ENCODE data around the gene GHR.

Gene GHR

DNA sequence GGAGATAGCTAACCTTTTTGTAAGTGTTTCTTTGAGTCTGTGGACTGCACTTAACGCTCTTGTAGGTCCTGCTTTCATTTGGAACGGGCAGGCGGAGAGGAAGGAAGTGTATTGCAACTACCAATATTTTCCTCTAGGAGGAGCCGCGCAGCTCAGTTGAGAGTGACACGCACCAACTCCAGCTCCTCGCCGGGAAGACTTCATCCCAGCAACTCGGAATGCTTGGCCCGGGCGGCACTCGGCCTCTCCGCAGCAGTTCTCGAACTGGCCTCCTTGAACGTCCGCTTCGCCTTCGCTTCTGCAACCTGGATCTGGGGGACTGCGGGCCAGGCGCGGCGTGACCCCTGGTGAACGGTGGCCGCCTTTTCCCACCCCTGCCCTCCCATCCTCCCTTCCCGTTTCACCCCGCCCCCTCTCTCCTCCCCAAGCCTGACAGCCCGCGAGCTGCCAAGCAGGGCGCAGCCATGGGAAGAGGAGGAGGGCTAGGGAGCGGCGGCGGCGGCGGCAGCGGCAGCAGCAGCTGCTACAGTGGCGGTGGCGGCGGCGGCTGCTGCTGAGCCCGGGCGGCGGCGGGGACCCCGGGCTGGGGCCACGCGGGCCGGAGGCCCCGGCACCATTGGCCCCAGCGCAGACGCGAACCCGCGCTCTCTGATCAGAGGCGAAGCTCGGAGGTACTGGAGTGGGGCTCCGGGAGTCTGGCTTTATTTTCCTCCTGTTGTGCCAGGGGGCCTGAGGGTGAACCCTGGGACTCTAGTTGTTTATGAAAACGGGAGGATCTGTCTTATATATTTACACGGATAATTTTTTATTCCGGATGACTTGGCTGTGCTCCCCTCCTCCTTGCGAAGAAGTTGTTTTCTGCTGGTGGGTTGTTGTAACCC lies at the start of gene GHR:
GHR (plus strand) TSS at position 155 of the 881 bp plus-strand sequence. CDS start 142,436 bp downstream, outside the sequence.
- ATAC-seq: peak; percentile 99
- TF ChIP-seq ZFP3 (CRISPR knock-in tag; IDR thresholded peaks at IDR 0.05): no peak
- no peak for TF ChIP-seq ZC3H10 (CRISPR knock-in tag; IDR thresholded peaks at IDR 0.05)
- no peak for TF ChIP-seq SNAI2 (CRISPR knock-in tag; IDR thresholded peaks at IDR 0.05)
- no peak for TF ChIP-seq OSR1 (CRISPR knock-in tag; IDR thresholded peaks at IDR 0.05)
- TF ChIP-seq ZNF565 (CRISPR knock-in tag; conservative IDR thresholded peaks at IDR 0.05; ENCODE audit: low read depth): no peak
- no peak for TF ChIP-seq ISL1 (CRISPR knock-in tag; IDR thresholded peaks at IDR 0.05)
- TF ChIP-seq, protein P1, sequence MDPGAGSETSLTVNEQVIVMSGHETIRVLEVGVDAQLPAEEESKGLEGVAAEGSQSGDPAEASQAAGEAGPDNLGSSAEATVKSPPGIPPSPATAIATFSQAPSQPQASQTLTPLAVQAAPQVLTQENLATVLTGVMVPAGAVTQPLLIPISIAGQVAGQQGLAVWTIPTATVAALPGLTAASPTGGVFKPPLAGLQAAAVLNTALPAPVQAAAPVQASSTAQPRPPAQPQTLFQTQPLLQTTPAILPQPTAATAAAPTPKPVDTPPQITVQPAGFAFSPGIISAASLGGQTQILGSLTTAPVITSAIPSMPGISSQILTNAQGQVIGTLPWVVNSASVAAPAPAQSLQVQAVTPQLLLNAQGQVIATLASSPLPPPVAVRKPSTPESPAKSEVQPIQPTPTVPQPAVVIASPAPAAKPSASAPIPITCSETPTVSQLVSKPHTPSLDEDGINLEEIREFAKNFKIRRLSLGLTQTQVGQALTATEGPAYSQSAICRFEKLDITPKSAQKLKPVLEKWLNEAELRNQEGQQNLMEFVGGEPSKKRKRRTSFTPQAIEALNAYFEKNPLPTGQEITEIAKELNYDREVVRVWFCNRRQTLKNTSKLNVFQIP (CRISPR knock-in tag; IDR thresholded peaks at IDR 0.05; ENCODE audit: borderline replicate concordance, low read depth): no peak
- no peak for TF ChIP-seq ESRRG (CRISPR knock-in tag; IDR thresholded peaks at IDR 0.05)
- TF ChIP-seq, protein P2, sequence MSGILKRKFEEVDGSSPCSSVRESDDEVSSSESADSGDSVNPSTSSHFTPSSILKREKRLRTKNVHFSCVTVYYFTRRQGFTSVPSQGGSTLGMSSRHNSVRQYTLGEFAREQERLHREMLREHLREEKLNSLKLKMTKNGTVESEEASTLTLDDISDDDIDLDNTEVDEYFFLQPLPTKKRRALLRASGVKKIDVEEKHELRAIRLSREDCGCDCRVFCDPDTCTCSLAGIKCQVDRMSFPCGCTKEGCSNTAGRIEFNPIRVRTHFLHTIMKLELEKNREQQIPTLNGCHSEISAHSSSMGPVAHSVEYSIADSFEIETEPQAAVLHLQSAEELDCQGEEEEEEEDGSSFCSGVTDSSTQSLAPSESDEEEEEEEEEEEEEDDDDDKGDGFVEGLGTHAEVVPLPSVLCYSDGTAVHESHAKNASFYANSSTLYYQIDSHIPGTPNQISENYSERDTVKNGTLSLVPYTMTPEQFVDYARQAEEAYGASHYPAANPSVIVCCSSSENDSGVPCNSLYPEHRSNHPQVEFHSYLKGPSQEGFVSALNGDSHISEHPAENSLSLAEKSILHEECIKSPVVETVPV (CRISPR knock-in tag; IDR thresholded peaks at IDR 0.05): no peak

DNA sequence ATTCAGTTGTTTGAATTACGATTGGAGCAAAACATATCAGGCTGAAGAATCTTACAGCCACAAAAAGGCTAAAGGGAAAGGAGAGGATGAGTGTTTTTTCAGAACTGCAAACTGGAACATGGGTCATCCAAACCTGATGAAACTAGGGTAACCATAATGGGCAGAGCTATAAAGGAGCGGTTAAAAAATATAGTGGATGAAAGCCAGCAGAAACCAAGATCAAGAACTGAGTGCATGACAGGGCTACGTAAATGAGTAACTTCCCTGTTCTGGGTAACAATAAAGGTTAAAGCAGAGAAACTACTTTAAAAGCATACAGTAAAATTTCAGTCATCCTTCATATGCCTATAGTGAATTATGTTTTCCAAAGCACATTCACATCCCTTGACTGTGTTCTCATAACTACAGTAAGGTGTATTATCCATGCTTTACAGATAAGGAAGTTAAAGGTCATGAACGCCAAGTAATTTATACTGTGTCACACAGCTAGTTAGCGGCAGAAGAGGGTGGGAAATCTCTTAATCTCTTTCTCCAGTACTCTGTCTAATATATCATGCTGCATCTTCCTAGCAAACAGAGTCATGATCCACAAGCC lies 48.5 kb upstream of the GHR start:
- ATAC-seq: no peak
- TF ChIP-seq ZNF565 (CRISPR knock-in tag; conservative IDR thresholded peaks at IDR 0.05; ENCODE audit: low read depth) (no peak), ESRRG (CRISPR knock-in tag; IDR thresholded peaks at IDR 0.05) (no peak), ZFP30 (CRISPR knock-in tag; IDR thresholded peaks at IDR 0.05) (no peak)

DNA sequence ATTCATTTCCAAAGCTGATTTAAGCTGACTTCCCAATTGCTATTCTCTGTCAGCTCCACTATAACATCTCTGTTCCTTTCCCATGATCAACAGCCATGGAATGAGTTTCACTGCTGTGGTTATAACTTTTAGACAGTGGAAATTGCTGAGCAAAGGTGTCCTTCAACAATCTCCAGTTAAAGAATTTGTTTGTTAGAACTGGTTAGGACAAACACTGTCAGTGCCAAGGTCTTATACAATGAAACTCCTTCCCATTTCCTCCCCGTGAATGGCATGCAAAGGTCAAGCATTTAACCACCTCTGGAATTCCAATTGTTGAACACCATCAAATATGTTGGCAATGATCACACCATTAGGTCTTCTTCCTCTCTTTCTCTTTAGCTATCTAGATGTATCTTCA lies 45.7 kb upstream of the GHR start:
- TF ChIP-seq, protein P2 (CRISPR knock-in tag; IDR thresholded peaks at IDR 0.05): no peak
- TF ChIP-seq RARB (CRISPR knock-in tag; IDR thresholded peaks at IDR 0.05) (no peak), ISL1 (CRISPR knock-in tag; IDR thresholded peaks at IDR 0.05) (no peak), ZFP3 (CRISPR knock-in tag; IDR thresholded peaks at IDR 0.05) (no peak)
- TF ChIP-seq, protein P3, sequence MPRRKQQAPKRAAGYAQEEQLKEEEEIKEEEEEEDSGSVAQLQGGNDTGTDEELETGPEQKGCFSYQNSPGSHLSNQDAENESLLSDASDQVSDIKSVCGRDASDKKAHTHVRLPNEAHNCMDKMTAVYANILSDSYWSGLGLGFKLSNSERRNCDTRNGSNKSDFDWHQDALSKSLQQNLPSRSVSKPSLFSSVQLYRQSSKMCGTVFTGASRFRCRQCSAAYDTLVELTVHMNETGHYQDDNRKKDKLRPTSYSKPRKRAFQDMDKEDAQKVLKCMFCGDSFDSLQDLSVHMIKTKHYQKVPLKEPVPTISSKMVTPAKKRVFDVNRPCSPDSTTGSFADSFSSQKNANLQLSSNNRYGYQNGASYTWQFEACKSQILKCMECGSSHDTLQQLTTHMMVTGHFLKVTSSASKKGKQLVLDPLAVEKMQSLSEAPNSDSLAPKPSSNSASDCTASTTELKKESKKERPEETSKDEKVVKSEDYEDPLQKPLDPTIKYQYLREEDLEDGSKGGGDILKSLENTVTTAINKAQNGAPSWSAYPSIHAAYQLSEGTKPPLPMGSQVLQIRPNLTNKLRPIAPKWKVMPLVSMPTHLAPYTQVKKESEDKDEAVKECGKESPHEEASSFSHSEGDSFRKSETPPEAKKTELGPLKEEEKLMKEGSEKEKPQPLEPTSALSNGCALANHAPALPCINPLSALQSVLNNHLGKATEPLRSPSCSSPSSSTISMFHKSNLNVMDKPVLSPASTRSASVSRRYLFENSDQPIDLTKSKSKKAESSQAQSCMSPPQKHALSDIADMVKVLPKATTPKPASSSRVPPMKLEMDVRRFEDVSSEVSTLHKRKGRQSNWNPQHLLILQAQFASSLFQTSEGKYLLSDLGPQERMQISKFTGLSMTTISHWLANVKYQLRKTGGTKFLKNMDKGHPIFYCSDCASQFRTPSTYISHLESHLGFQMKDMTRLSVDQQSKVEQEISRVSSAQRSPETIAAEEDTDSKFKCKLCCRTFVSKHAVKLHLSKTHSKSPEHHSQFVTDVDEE (CRISPR knock-in tag; IDR thresholded peaks at IDR 0.05): no peak
- ATAC-seq: no peak

DNA sequence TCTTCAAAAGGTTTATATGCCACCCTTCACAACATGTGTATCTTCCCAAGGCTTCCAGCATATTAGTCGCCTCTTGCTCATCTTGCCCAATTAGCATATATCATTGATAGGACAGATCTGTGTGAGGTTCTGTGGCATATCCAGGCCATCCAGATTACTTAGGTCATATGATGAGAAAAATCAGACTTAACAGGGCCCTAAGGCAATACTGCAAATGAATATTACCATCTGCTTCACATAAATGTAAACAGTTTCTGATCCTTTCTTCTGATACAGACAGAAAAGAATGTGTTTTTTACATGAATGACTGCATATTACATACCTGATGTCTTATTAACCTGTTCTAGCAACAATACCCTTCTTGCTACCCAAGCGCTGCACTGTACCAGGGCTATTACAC lies 41.3 kb upstream of the GHR start:
- TF ChIP-seq TCF4 (CRISPR knock-in tag; IDR thresholded peaks at IDR 0.05; ENCODE audit: borderline replicate concordance) (no peak), ZNF8 (CRISPR knock-in tag; IDR thresholded peaks at IDR 0.05) (no peak), PPARA (CRISPR knock-in tag; IDR thresholded peaks at IDR 0.05; ENCODE audit: borderline replicate concordance) (no peak), ISL1 (CRISPR knock-in tag; IDR thresholded peaks at IDR 0.05) (no peak), ZNF70 (CRISPR knock-in tag; IDR thresholded peaks at IDR 0.05) (no peak), ZFP30 (CRISPR knock-in tag; IDR thresholded peaks at IDR 0.05) (no peak), GLIS3 (CRISPR knock-in tag; IDR thresholded peaks at IDR 0.05) (no peak), OSR1 (CRISPR knock-in tag; IDR thresholded peaks at IDR 0.05) (no peak), ARNTL (CRISPR knock-in tag; IDR thresholded peaks at IDR 0.05; ENCODE audit: borderline replicate concordance, low read depth) (no peak), CSDC2 (CRISPR knock-in tag; IDR thresholded peaks at IDR 0.05) (no peak), ZNF565 (CRISPR knock-in tag; conservative IDR thresholded peaks at IDR 0.05; ENCODE audit: low read depth) (no peak)
- TF ChIP-seq, protein P3 (CRISPR knock-in tag; IDR thresholded peaks at IDR 0.05): no peak
- TF ChIP-seq, protein P2 (CRISPR knock-in tag; IDR thresholded peaks at IDR 0.05): no peak
- TF ChIP-seq, protein P1 (CRISPR knock-in tag; IDR thresholded peaks at IDR 0.05; ENCODE audit: borderline replicate concordance, low read depth): no peak
- no peak for ATAC-seq
